GM21423 (cell line): ENCODE measurements around the gene TMEM123.
A peak's percentile ranks its signal among the peaks of the same experiment; 100 is the strongest.
"Not testable (repeated sequence)": the region's sequence is repeated elsewhere in the genome, so short reads cannot be mapped to it uniquely, and the experiment has no call there.

ENCODE experiments used
- ATAC-seq: cut with Tn5 transposase; IDR thresholded peaks from one replicate; pipeline ENCODE4 v1.9.1; 2021; ENCODE audit warnings: mild to moderate bottlenecking, moderate library complexity; ENCODE audit not compliant: unreplicated experiment

The TMEM123 gene

GRCh38 chr11:102374633-102375424 is 77.7 kb downstream of the TMEM123 start:
- ATAC-seq = not testable (repeated sequence)

- ATAC-seq = peak; percentile 100
Observed at GRCh38 chr11:102368472-102368871, 84.1 kb downstream of the TMEM123 start.

GRCh38 chr11:102367364-102367763 is 85.2 kb downstream of the TMEM123 start:
- ATAC-seq = no peak

- no peak for ATAC-seq
Observed at GRCh38 chr11:102364991-102365390, 87.6 kb downstream of the TMEM123 start.

- ATAC-seq = peak; percentile 97
Observed at GRCh38 chr11:102361086-102362031, 91.2 kb downstream of the TMEM123 start.

GRCh38 chr11:102360681-102361080 is 91.9 kb downstream of the TMEM123 start:
- no peak for ATAC-seq

- ATAC-seq = no peak
Observed at GRCh38 chr11:102359372-102359771, 93.2 kb downstream of the TMEM123 start.

- no peak for ATAC-seq
Observed at GRCh38 chr11:102357116-102357515, 95.4 kb downstream of the TMEM123 start.

GRCh38 chr11:102347462-102348370 is 104.8 kb downstream of the TMEM123 start:
- ATAC-seq = peak; percentile 14

- ATAC-seq = peak; percentile 88
Observed at GRCh38 chr11:102346748-102347461, 105.7 kb downstream of the TMEM123 start, which contains the start of gene BIRC2. Gene BIRC2, plus strand, starts transcription at chr11:102347214. Its CDS starts 2,641 bp downstream, at chr11:102349855.

GRCh38 chr11:102346456-102346747 is 106.2 kb downstream of the TMEM123 start:
- no peak for ATAC-seq
